Heart left ventricle (tissue), 16 donors: ENCODE data around the gene CGB8. TPM values are rescaled to one million over a fixed set of nuclear protein-coding genes. Genes with fewer than 3 reads are reported as not detected.

ENCODE experiments used
- ATAC-seq, 4 donors: fragments of 200-7000 bp; cut with Tn5 transposase; one replicate each; pipeline ENCODE4 v1.9.1; 2020 to 2022; ENCODE audit warnings: moderate library complexity in 4 of 4, mild to moderate bottlenecking in 3 of 4, moderate number of reproducible peaks in 1 of 4
- DNase-seq, 5 donors: peaks; one replicate each; pipeline ENCODE4 v3.0.0-alpha.2; 2020
- H3K27ac ChIP-seq, 12 donors: fragments of 200-600 bp; sonication (generic) in 4 of 12; one replicate each; pipeline versions ENCODE4 v1.5.0 to v1.8.0; 2016 to 2022; ENCODE audit warnings: mild to moderate bottlenecking in 2 of 12
- H3K27me3 ChIP-seq, 9 donors: fragments of 200-600 bp; sonication (generic) in 2 of 9; one replicate each; pipeline versions ENCODE4 v1.5.1 to v1.8.0; 2016 to 2022; ENCODE audit warnings: mild to moderate bottlenecking in 3 of 9
- H3K36me3 ChIP-seq, 9 donors: fragments of 200-600 bp; sonication (generic) in 2 of 9; one replicate each; pipeline versions ENCODE4 v1.5.0 to v1.8.0; 2018 to 2022; ENCODE audit warnings: mild to moderate bottlenecking in 2 of 9
- H3K4me1 ChIP-seq, 12 donors: fragments of 200-600 bp; sonication (generic) in 4 of 12; one replicate each; pipeline versions ENCODE4 v1.5.0 to v1.8.0; 2016 to 2022; ENCODE audit warnings: mild to moderate bottlenecking in 3 of 12
- H3K4me3 ChIP-seq, 12 donors: fragments of 200-600 bp; sonication (generic) in 4 of 12; one replicate each; pipeline versions ENCODE4 v1.5.0 to v1.8.0; 2017 to 2022; ENCODE audit warnings: mild to moderate bottlenecking in 9 of 12, moderate library complexity in 4 of 12
- H3K9me3 ChIP-seq, 12 donors: fragments of 200-600 bp; sonication (generic) in 4 of 12; one replicate each; pipeline versions ENCODE4 v1.5.0 to v1.8.0; 2016 to 2022; ENCODE audit warnings: mild to moderate bottlenecking in 1 of 12
- CTCF ChIP-seq, 12 donors: fragments of 200-600 bp; sonication (generic) in 4 of 12; IDR thresholded peaks; one replicate each; pipeline versions ENCODE4 v1.5.0 to v1.8.0; 2018 to 2022; ENCODE audit warnings: antibody characterized with exemption in 12 of 12, mild to moderate bottlenecking in 5 of 12
- POLR2A ChIP-seq, 2 donors: fragments of 450-650 bp; IDR thresholded peaks; one replicate each; pipeline ENCODE4 v1.6.1; 2017; ENCODE audit warnings: antibody characterized with exemption in 2 of 2, mild to moderate bottlenecking in 2 of 2, moderate library complexity in 2 of 2
- WGBS, 4 donors: extraction: QIAGEN DNeasy Blood & Tissue Kit in 2 of 4; methylation state at CpG; one replicate each; pipeline versions ENCODE4 v1.1.5 to v1.1.7; 2013 to 2018; 5-methylcytosine and 5-hydroxymethylcytosine counted together
- intact Hi-C, 10 donors: fragments of 100-400 bp; cut with DNase I; formaldehyde crosslinking; loops; one replicate each; pipeline versions ENCODE4 v1.11.1 to v1.14.2; 2022
- polyA plus RNA-seq, 2 donors: library from polyadenylated mRNA; stranded (reverse); fragments of 200-250 nt; gene quantifications; one replicate each; pipeline ENCODE4 v1.2.3, GENCODE V29; 2013
- total RNA-seq, 9 donors: library from RNA; depleted of rRNA in 2 of 9; stranded (reverse); fragments of >200 nt in 2 of 9; fragmentation: NEBNext Ultra II Directional in 3 of 9; extraction: Animal tissue kit (Norgen Biotek cat#: 25700) in 3 of 9; gene quantifications; one replicate each; pipeline versions ENCODE4 v1.1.0 to v1.2.4, GENCODE V29; 2016 to 2023
- donor health status: ischemic (EF 13 %, LVEDD 7.1; RV severe dilation, severe dysfunction).
- donor health status: healthy with polysubstance abuse.
- donor health status: DM: no; HTN: yes; CAD: no.
- donor health status: DM: no; HTN: no; CAD: no.
- donor health status: ischemic (EF 25% LVEDD 6.9; RV normal size, moderate dysfunction).
- donor health status: ischemic (EF 25% LVEDD 5.7; RV mildly dilated, moderate dysfunction).
- donor health status: healthy.
- donor health status: DM: yes; HTN: yes; CAD: no.
- donor health status: ischemic (EF 35%, LVEDD 5.7; RV mildly dilated, moderate dysfunction).
- donor health status: nonischemic (EF 11% LVEDD 7.7; RV severe dilation, severe dysfunction).
- donor health status: DM: yes; HTN: yes; CAD: no.
- donor health status: PGD.
- donor health status: ischemic (EF 29% LVEDD 5.4; RV normal size, mild dysfunction).
- donor health status: nonischemic (EF 23%, LVEDD 6.1; RV moderate dilation, normal function).

The CGB8 gene
- total and polyA plus RNA-seq, 11 donors = not detected

- peak in 3 of 4 donors; percentile 50 to 77 (median 60) for ATAC-seq
- no peaks in the 10 kb centered on the region for H3K36me3 ChIP-seq
- no peak for DNase-seq
- TF ChIP-seq CTCF (IDR thresholded peaks at IDR 0.05) (peak in 2 of 12 donors; percentile 9 to 14), POLR2A (IDR thresholded peaks at IDR 0.05) (no peak)
- H3K27ac ChIP-seq = no peak overlapping the region
- peaks cover 9 to 59% (median 24%) of the 10 kb centered on the region in 9 donors for H3K27me3 ChIP-seq
- intact Hi-C loops = loop anchor here in 1 of 10 donors (2.0 kb wide), 1 partner anchor 135 kb away; no protein-coding TSS in a partner anchor
- H3K4me1 ChIP-seq = peaks cover 0 to 20% (median 1%) of the 10 kb centered on the region in 12 donors
- H3K9me3 ChIP-seq = no peaks in the 10 kb centered on the region
- WGBS, 4 donors = 46 to 53% (median 51%) methylated on average over 23 of the region's 23 CpGs
- H3K4me3 ChIP-seq = no peak overlapping the region
Measured at GRCh38 chr19:49073514-49074378, 24.8 kb upstream of the CGB8 start.

GRCh38 chr19:49071860-49072547, 23.1 kb upstream of the CGB8 start:
- H3K27me3 ChIP-seq = peaks cover 9 to 71% (median 28%) of the 10 kb centered on the region in 9 donors
- H3K36me3 ChIP-seq = no peaks in the 10 kb centered on the region
- intact Hi-C loops = no loop called here
- no peak overlapping the region for H3K27ac ChIP-seq
- no peak for ATAC-seq
- H3K4me1 ChIP-seq = peaks cover 0 to 20% (median 1%) of the 10 kb centered on the region in 12 donors
- no peaks in the 10 kb centered on the region for H3K9me3 ChIP-seq
- TF ChIP-seq CTCF (IDR thresholded peaks at IDR 0.05) (no peak), POLR2A (IDR thresholded peaks at IDR 0.05) (no peak)
- no peak for DNase-seq
- WGBS, 4 donors = 2 to 5% (median 4%) methylated on average over 28 to 93 of the region's 93 CpGs
- H3K4me3 ChIP-seq = peak overlapping the region in 2 of 12 donors; percentile 19 to 40

GRCh38 chr19:49070416-49070815, 21.5 kb upstream of the CGB8 start:
- peaks cover 0 to 21% (median 2%) of the 10 kb centered on the region in 12 donors for H3K4me1 ChIP-seq
- ATAC-seq (no peak), DNase-seq (no peak)
- no peaks in the 10 kb centered on the region for H3K36me3 ChIP-seq
- H3K4me3 ChIP-seq = no peak overlapping the region
- TF ChIP-seq POLR2A (IDR thresholded peaks at IDR 0.05) = no peak
- TF ChIP-seq CTCF (IDR thresholded peaks at IDR 0.05) = no peak
- no peak overlapping the region for H3K27ac ChIP-seq
- no peaks in the 10 kb centered on the region for H3K9me3 ChIP-seq
- H3K27me3 ChIP-seq = peaks cover 9 to 74% (median 31%) of the 10 kb centered on the region in 9 donors
- intact Hi-C loops = no loop called here
- 94 to 95% (median 95%) methylated on average over 21 of the region's 21 CpGs for WGBS, 4 donors

- Histone ChIP-seq H3K4me1 (peaks cover 0 to 31% (median 9%) of the 10 kb centered on the region in 12 donors), H3K9me3 (no peaks in the 10 kb centered on the region), H3K36me3 (no peaks in the 10 kb centered on the region), H3K4me3 (no peak overlapping the region), H3K27ac (no peak overlapping the region), H3K27me3 (peaks cover 8 to 78% (median 33%) of the 10 kb centered on the region in 9 donors)
- no peak for TF ChIP-seq CTCF (IDR thresholded peaks at IDR 0.05)
- no peak for TF ChIP-seq POLR2A (IDR thresholded peaks at IDR 0.05)
- DNase-seq (no peak), ATAC-seq (no peak)
- 91 to 97% (median 95%) methylated on average over 9 of the region's 9 CpGs for WGBS, 4 donors
- intact Hi-C loops = no loop called here
Measured at GRCh38 chr19:49069026-49069425, 20.1 kb upstream of the CGB8 start.
